H9 (cell line): ENCODE measurements around the gene OCLN. TPM values are rescaled to one million over a fixed set of nuclear protein-coding genes. Genes with fewer than 3 reads are reported as not detected.

Source experiments
- DNase-seq: peaks from one replicate; pipeline ENCODE4 v3.0.0-alpha.2; 2017
- H2AFZ ChIP-seq: one replicate; pipeline ENCODE4 v1.6.1; 2013; ENCODE audit warnings: mild to moderate bottlenecking, low read length, control low read depth, moderate library complexity
- H2AK5ac ChIP-seq: 2 replicates; pipeline ENCODE4 v1.6.1; 2013; ENCODE audit warnings: low read length, control low read depth, mixed read lengths; ENCODE audit not compliant: insufficient read length
- H2BK120ac ChIP-seq: one replicate; pipeline ENCODE4 v1.6.1; 2013; ENCODE audit warnings: low read depth, mild to moderate bottlenecking, low read length, control low read depth, inconsistent platforms; ENCODE audit not compliant: poor library complexity, severe bottlenecking
- H2BK12ac ChIP-seq: 2 replicates; pipeline ENCODE4 v1.6.1; 2013; ENCODE audit warnings: low read length, control low read depth, mixed read lengths, low read depth; ENCODE audit not compliant: insufficient read length
- H2BK15ac ChIP-seq: 2 replicates; pipeline ENCODE4 v1.6.1; 2013; ENCODE audit warnings: low read depth, low read length, control low read depth
- H2BK20ac ChIP-seq: one replicate; pipeline ENCODE4 v1.6.1; 2013; ENCODE audit warnings: low read depth, mild to moderate bottlenecking, low read length, control low read depth, inconsistent platforms; ENCODE audit not compliant: poor library complexity, severe bottlenecking
- H2BK5ac ChIP-seq: 2 replicates; pipeline ENCODE4 v1.6.1; 2013; ENCODE audit warnings: low read length, control low read depth, mixed read lengths; ENCODE audit not compliant: insufficient read length
- H3K14ac ChIP-seq: 2 replicates; pipeline ENCODE4 v1.6.1; 2013; ENCODE audit warnings: low read length, control low read depth; ENCODE audit not compliant: insufficient read depth
- H3K18ac ChIP-seq: 2 replicates; pipeline ENCODE4 v1.6.1; 2013; ENCODE audit warnings: low read depth, mild to moderate bottlenecking, mixed read lengths, low read length, control low read depth; ENCODE audit not compliant: insufficient read length
- H3K23ac ChIP-seq: 2 replicates; pipeline ENCODE4 v1.6.1; 2013; ENCODE audit warnings: low read length, control low read depth, mixed read lengths, low read depth; ENCODE audit not compliant: insufficient read length
- H3K23me2 ChIP-seq: 2 replicates; pipeline ENCODE4 v1.6.1; 2013; ENCODE audit warnings: low read depth, mild to moderate bottlenecking, mixed read lengths, low read length, control low read depth; ENCODE audit not compliant: insufficient read length, poor library complexity, severe bottlenecking
- H3K27ac ChIP-seq: 2 replicates; pipeline ENCODE4 v1.5.1; 2013; ENCODE audit warnings: low read length, control low read depth, mixed read lengths, low read depth; ENCODE audit not compliant: insufficient read length
- H3K27me3 ChIP-seq: 2 replicates; pipeline ENCODE4 v1.6.1; 2013; ENCODE audit warnings: low read length, control low read depth, inconsistent platforms; ENCODE audit not compliant: insufficient read depth
- H3K4ac ChIP-seq: 2 replicates; pipeline ENCODE4 v1.6.1; 2013; ENCODE audit warnings: low read depth, mild to moderate bottlenecking, control low read depth, inconsistent platforms, low read length, moderate library complexity
- H3K4me1 ChIP-seq: 2 replicates; pipeline ENCODE4 v1.6.1; 2013; ENCODE audit warnings: low read length, control low read depth, inconsistent platforms; ENCODE audit not compliant: insufficient read depth
- H3K4me2 ChIP-seq: 2 replicates; pipeline ENCODE4 v1.6.1; 2013; ENCODE audit warnings: low read length, control low read depth, mixed read lengths; ENCODE audit not compliant: insufficient read length, insufficient read depth
- H3K56ac ChIP-seq: 2 replicates; pipeline ENCODE4 v1.6.1; 2013; ENCODE audit warnings: low read depth, mild to moderate bottlenecking, mixed read lengths, low read length, control low read depth; ENCODE audit not compliant: insufficient read length
- H3K79me1 ChIP-seq: 2 replicates; pipeline ENCODE4 v1.6.1; 2013; ENCODE audit warnings: low read depth, mild to moderate bottlenecking, moderate library complexity, low read length, control low read depth, inconsistent platforms; ENCODE audit not compliant: insufficient read depth, poor library complexity, severe bottlenecking
- H3K79me2 ChIP-seq: 2 replicates; pipeline ENCODE4 v1.6.1; 2013; ENCODE audit warnings: low read length, control low read depth, inconsistent platforms; ENCODE audit not compliant: insufficient read depth
- H3K9ac ChIP-seq: 2 replicates; pipeline ENCODE4 v1.6.1; 2013; ENCODE audit warnings: low read length, control low read depth, mixed read lengths; ENCODE audit not compliant: insufficient read length; ENCODE audit errors: extremely low read depth
- H3K9me3 ChIP-seq: one replicate; pipeline ENCODE4 v1.6.1; 2013; ENCODE audit warnings: low read depth, low read length, inconsistent platforms; ENCODE audit not compliant: control insufficient read depth
- H3T11ph ChIP-seq: one replicate; pipeline ENCODE4 v1.6.1; 2013; ENCODE audit warnings: mild to moderate bottlenecking, low read length, control low read depth, inconsistent platforms
- H4K20me1 ChIP-seq: one replicate; pipeline ENCODE4 v1.6.1; 2013; ENCODE audit not compliant: control insufficient read depth, insufficient read length, insufficient read depth
- H4K5ac ChIP-seq: 2 replicates; pipeline ENCODE4 v1.6.1; 2013; ENCODE audit warnings: low read depth, mild to moderate bottlenecking, mixed read lengths, low read length, control low read depth; ENCODE audit not compliant: insufficient read length
- H4K8ac ChIP-seq: replicated peaks from 2 replicates; pipeline ENCODE4 v1.6.1; 2013; ENCODE audit warnings: low read length, control low read depth, mixed read lengths, low read depth; ENCODE audit not compliant: insufficient read length
- H4K91ac ChIP-seq: 2 replicates; pipeline ENCODE4 v1.6.1; 2013; ENCODE audit warnings: low read depth, mild to moderate bottlenecking, moderate library complexity, mixed read lengths, low read length, control low read depth; ENCODE audit not compliant: insufficient read length
- H3K27ac Mint-ChIP-seq, 3 experiments: 2 replicates in 2 of 3; 3 replicates in 1 of 3; pipeline ENCODE4 v1.8.0; 2020 to 2021; ENCODE audit warnings: mixed read lengths in 3 of 3, mild to moderate bottlenecking in 1 of 3, moderate library complexity in 1 of 3
- H3K27me3 Mint-ChIP-seq: 2 replicates; pipeline ENCODE4 v1.8.0; 2021; ENCODE audit warnings: low read depth, mild to moderate bottlenecking, moderate library complexity, mixed read lengths
- H3K36me3 Mint-ChIP-seq, 3 experiments: 2 replicates in 2 of 3; 3 replicates in 1 of 3; pipeline ENCODE4 v1.8.0; 2020 to 2021; ENCODE audit warnings: low read depth in 3 of 3, mixed read lengths in 3 of 3; ENCODE audit not compliant: insufficient read depth in 1 of 3
- H3K4me1 Mint-ChIP-seq, 2 experiments: 2 replicates each; pipeline ENCODE4 v1.8.0; 2020; ENCODE audit warnings: mixed read lengths in 2 of 2
- H3K4me3 Mint-ChIP-seq, 2 experiments: 2 replicates in 1 of 2; 3 replicates in 1 of 2; pipeline ENCODE4 v1.8.0; 2020 to 2021; ENCODE audit warnings: mild to moderate bottlenecking in 2 of 2, mixed read lengths in 2 of 2, moderate library complexity in 1 of 2
- H3K9me3 Mint-ChIP-seq, 2 experiments: 2 replicates in 1 of 2; 3 replicates in 1 of 2; pipeline ENCODE4 v1.8.0; 2020; ENCODE audit warnings: mild to moderate bottlenecking in 2 of 2, mixed read lengths in 2 of 2, moderate library complexity in 1 of 2
- WGBS: extraction: QIAGEN DNeasy Blood & Tissue Kit; methylation state at CpG from one replicate; pipeline ENCODE4 v1.1.7; 2013; ENCODE audit warnings: missing lambda C conversion rate, low lambda C conversion rate, mixed read lengths; ENCODE audit not compliant: insufficient read length; ENCODE audit errors: extremely low coverage; 5-methylcytosine and 5-hydroxymethylcytosine counted together
- total RNA-seq: library from RNA; stranded (reverse); gene quantifications from 2 replicates; pipeline ENCODE4 v1.2.1, GENCODE V29; 2021
- TF ChIP-seq, protein P1 (sequence below): fragments of 200-600 bp; sonication (generic); conservative IDR thresholded peaks from 3 replicates; pipeline ENCODE4 v1.8.0; 2021; ENCODE audit warnings: antibody characterized with exemption, mild to moderate bottlenecking

Gene OCLN
- total RNA-seq, 1 experiment from 2014 or later, result 109 TPM

DNA sequence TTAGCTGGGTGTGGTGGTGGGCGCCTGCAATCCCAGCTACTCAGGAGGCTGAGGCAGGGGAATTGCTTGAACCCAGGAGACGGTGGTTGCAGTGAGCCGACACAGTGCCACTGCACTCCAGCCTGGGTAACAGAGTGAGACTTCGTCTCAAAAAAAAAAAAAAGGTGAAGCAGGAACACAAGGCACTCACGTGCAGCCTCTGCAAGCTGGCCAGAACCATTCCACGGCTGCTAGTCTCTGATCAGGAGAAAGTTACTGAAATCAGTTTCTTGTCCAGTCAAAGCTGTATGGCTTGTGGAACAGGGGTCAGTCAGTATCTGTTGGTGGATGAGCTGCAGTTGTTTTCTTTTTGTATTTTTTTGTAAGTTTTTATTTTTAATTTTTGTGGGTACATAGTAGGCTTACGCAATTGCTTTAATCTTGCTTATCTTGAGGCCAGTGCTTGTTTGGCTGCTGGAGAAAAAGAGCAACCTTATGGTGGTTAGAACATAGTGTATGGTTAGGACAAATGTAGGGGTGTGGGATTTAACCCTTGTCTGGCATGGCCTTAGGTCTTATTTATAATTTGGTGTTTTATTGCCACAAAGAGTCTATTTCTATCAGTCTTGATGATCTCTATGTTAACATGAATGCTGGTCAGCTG lies 34.7 kb downstream of the OCLN start:
- peaks cover 9 to 29% (median 15%) of the 10 kb centered on the region in 3 experiments; a peak in 6 of 7 replicates for H3K36me3 Mint-ChIP-seq
- no peak overlapping the region for H3K4me2 ChIP-seq

More for the DNA sequence above, 34.7 kb downstream of the OCLN start:
- no peak overlapping the region for H3K14ac ChIP-seq
- H4K5ac ChIP-seq, result no peak overlapping the region
- H3K27me3 ChIP-seq, result no peaks in the 10 kb centered on the region
- H2AK5ac ChIP-seq, result no peak overlapping the region
- no peak overlapping the region for H2BK12ac ChIP-seq
- no peaks in the 10 kb centered on the region for H3K23me2 ChIP-seq
- no peak overlapping the region for H3K27ac ChIP-seq
- no peak overlapping the region for H3K56ac ChIP-seq
- H3K4me1 ChIP-seq, result peaks cover 3% of the 10 kb centered on the region; the same call in 1 of the 2 replicates
- Mint-ChIP-seq H3K4me3 (no peak overlapping the region), H3K4me1 (peaks cover 29 to 32% of the 10 kb centered on the region in 2 experiments), H3K27ac (peak overlapping the region in 2 of 3 experiments; percentile 1 to 58; a peak in 3 of 7 replicates), H3K27me3 (no peaks in the 10 kb centered on the region), H3K9me3 (no peaks in the 10 kb centered on the region)
- no peak overlapping the region for H3K23ac ChIP-seq
- no peak overlapping the region for H2AFZ ChIP-seq
- H4K91ac ChIP-seq, result no peak overlapping the region
- DNase-seq, result no peak
- TF ChIP-seq, protein P1, sequence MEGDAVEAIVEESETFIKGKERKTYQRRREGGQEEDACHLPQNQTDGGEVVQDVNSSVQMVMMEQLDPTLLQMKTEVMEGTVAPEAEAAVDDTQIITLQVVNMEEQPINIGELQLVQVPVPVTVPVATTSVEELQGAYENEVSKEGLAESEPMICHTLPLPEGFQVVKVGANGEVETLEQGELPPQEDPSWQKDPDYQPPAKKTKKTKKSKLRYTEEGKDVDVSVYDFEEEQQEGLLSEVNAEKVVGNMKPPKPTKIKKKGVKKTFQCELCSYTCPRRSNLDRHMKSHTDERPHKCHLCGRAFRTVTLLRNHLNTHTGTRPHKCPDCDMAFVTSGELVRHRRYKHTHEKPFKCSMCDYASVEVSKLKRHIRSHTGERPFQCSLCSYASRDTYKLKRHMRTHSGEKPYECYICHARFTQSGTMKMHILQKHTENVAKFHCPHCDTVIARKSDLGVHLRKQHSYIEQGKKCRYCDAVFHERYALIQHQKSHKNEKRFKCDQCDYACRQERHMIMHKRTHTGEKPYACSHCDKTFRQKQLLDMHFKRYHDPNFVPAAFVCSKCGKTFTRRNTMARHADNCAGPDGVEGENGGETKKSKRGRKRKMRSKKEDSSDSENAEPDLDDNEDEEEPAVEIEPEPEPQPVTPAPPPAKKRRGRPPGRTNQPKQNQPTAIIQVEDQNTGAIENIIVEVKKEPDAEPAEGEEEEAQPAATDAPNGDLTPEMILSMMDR, result no peak
- H4K8ac ChIP-seq, result no peak overlapping the region
- WGBS, result no CpG with 5 or more reads among the region's 7 CpGs
- no peak overlapping the region for H3T11ph ChIP-seq
- no peak overlapping the region for H2BK20ac ChIP-seq
- H4K20me1 ChIP-seq, result no peaks in the 10 kb centered on the region
- H2BK120ac ChIP-seq, result no peak overlapping the region
- H3K79me2 ChIP-seq, result no peaks in the 10 kb centered on the region
- H3K18ac ChIP-seq, result no peak overlapping the region
- H3K79me1 ChIP-seq, result no peaks in the 10 kb centered on the region
- no peak overlapping the region for H3K9ac ChIP-seq
- H2BK15ac ChIP-seq, result no peak overlapping the region
- no peak overlapping the region for H3K4ac ChIP-seq
- no peaks in the 10 kb centered on the region for H3K9me3 ChIP-seq
- H2BK5ac ChIP-seq, result no peak overlapping the region
